ENCODE results near the gene TNPO2. TPM values are rescaled to one million over a fixed set of nuclear protein-coding genes. Genes with fewer than 3 reads are reported as not detected.

The TNPO2 gene
- total RNA-seq, 1 experiment from 2014 or later = 105 TPM

DNA sequence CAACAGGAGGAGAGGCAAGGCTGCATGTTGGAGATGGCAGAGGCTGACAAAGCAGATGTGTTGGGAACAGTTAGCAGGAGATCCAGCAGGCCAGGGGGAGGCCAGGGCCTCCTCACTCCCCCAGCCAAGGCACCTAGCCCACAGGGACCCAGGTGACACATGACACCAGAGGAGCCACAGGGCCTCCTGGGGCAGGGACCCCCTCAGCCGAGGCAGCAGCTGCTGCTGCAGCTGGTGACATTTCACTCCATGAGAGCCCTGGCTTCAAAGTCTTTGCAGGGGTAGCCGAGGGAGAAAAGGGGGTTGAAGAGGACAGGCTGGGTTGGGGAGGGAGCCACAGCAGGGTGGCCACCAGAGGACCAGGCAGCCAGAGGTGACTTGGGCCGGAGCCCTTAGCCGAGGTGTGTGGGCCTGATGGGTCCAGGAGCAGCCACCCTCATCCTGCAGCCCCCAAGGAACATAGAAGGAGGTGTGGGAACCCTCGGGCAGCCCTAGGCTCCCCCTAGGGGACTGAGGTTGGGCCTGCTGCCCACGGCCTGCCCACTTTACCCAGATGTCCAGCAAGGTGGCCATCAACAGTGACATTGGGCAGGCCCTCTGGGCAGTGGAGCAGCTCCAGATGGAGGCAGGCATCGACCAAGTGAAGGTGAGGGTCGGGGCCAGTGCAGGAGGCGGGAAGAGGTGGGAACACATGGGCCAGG is 36.1 kb downstream of the TNPO2 start, which contains the start of gene GNG14:
GNG14 (plus strand) TSS at position 503 of the 701 bp plus-strand sequence; CDS start at position 554, 51 bp downstream.
- no peaks in the 10 kb centered on the region for H3K9me3 Mint-ChIP-seq
- TF ChIP-seq SMAD3 (CRISPR knock-in tag; IDR thresholded peaks at IDR 0.05; ENCODE audit: borderline replicate concordance) = no peak
- no peak for TF ChIP-seq ZNF263 (CRISPR knock-in tag; IDR thresholded peaks at IDR 0.05; ENCODE audit: low read depth)
- TF ChIP-seq ZNF232 (CRISPR knock-in tag; IDR thresholded peaks at IDR 0.05) = no peak
- TF ChIP-seq GTF2I (CRISPR knock-in tag; conservative IDR thresholded peaks at IDR 0.05) = no peak
- TF ChIP-seq JAZF1 (CRISPR knock-in tag; IDR thresholded peaks at IDR 0.05) = no peak
- no peak for TF ChIP-seq NR3C1 (CRISPR knock-in tag; conservative IDR thresholded peaks at IDR 0.05; ENCODE audit: low read depth)
- no peak for TF ChIP-seq CREM (CRISPR knock-in tag; IDR thresholded peaks at IDR 0.05)
- TF ChIP-seq, protein P1, sequence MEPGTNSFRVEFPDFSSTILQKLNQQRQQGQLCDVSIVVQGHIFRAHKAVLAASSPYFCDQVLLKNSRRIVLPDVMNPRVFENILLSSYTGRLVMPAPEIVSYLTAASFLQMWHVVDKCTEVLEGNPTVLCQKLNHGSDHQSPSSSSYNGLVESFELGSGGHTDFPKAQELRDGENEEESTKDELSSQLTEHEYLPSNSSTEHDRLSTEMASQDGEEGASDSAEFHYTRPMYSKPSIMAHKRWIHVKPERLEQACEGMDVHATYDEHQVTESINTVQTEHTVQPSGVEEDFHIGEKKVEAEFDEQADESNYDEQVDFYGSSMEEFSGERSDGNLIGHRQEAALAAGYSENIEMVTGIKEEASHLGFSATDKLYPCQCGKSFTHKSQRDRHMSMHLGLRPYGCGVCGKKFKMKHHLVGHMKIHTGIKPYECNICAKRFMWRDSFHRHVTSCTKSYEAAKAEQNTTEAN (CRISPR knock-in tag; IDR thresholded peaks at IDR 0.05) = no peak
- TF ChIP-seq, protein P2, sequence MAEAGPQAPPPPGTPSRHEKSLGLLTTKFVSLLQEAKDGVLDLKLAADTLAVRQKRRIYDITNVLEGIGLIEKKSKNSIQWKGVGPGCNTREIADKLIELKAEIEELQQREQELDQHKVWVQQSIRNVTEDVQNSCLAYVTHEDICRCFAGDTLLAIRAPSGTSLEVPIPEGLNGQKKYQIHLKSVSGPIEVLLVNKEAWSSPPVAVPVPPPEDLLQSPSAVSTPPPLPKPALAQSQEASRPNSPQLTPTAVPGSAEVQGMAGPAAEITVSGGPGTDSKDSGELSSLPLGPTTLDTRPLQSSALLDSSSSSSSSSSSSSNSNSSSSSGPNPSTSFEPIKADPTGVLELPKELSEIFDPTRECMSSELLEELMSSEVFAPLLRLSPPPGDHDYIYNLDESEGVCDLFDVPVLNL (CRISPR knock-in tag; IDR thresholded peaks at IDR 0.05; ENCODE audit: borderline replicate concordance, low read depth) = no peak
- TF ChIP-seq, protein P3, sequence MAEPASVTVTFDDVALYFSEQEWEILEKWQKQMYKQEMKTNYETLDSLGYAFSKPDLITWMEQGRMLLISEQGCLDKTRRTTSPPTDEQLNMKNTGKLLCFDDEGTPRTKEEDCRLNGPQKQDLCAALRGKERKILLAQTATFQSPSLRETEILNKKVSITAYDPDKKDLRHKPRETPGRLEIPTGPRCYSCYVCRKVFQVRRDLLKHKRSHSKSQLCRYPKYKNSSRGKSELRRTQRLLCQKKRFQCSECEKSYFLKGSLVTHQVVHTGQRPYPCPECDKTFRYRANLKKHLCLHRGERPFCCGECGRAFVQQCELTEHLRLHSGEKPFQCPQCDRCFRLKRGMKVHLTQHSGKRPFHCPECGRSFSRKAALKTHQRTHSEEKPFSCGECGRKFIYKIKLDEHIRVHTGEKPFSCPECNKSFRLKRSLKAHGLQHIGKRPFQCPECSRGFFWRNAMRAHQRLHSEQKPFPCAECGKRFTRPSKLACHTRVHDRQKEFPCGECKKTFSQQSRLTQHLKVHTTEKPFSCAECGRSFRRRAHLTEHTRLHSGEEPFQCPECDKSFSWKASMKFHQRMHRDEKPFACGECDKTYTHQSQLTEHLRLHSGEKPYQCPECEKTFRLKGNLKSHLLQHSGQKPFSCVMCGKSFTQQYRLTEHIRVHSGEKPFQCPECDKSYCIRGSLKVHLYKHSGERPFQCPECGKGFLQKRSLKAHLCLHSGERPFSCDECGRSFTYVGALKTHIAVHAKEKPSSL (CRISPR knock-in tag; conservative IDR thresholded peaks at IDR 0.05) = no peak
- TF ChIP-seq ZBTB21 (CRISPR knock-in tag; IDR thresholded peaks at IDR 0.05; ENCODE audit: borderline replicate concordance) = no peak
- TF ChIP-seq, protein P4, sequence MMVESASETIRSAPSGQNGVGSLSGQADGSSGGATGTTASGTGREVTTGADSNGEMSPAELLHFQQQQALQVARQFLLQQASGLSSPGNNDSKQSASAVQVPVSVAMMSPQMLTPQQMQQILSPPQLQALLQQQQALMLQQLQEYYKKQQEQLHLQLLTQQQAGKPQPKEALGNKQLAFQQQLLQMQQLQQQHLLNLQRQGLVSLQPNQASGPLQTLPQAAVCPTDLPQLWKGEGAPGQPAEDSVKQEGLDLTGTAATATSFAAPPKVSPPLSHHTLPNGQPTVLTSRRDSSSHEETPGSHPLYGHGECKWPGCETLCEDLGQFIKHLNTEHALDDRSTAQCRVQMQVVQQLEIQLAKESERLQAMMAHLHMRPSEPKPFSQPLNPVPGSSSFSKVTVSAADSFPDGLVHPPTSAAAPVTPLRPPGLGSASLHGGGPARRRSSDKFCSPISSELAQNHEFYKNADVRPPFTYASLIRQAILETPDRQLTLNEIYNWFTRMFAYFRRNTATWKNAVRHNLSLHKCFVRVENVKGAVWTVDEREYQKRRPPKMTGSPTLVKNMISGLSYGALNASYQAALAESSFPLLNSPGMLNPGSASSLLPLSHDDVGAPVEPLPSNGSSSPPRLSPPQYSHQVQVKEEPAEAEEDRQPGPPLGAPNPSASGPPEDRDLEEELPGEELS (CRISPR knock-in tag; IDR thresholded peaks at IDR 0.05) = no peak
- no peak for TF ChIP-seq ZNF219 (CRISPR knock-in tag; IDR thresholded peaks at IDR 0.05; ENCODE audit: borderline replicate concordance)
- TF ChIP-seq, protein P5, sequence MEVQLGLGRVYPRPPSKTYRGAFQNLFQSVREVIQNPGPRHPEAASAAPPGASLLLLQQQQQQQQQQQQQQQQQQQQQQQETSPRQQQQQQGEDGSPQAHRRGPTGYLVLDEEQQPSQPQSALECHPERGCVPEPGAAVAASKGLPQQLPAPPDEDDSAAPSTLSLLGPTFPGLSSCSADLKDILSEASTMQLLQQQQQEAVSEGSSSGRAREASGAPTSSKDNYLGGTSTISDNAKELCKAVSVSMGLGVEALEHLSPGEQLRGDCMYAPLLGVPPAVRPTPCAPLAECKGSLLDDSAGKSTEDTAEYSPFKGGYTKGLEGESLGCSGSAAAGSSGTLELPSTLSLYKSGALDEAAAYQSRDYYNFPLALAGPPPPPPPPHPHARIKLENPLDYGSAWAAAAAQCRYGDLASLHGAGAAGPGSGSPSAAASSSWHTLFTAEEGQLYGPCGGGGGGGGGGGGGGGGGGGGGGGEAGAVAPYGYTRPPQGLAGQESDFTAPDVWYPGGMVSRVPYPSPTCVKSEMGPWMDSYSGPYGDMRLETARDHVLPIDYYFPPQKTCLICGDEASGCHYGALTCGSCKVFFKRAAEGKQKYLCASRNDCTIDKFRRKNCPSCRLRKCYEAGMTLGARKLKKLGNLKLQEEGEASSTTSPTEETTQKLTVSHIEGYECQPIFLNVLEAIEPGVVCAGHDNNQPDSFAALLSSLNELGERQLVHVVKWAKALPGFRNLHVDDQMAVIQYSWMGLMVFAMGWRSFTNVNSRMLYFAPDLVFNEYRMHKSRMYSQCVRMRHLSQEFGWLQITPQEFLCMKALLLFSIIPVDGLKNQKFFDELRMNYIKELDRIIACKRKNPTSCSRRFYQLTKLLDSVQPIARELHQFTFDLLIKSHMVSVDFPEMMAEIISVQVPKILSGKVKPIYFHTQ (CRISPR knock-in tag; IDR thresholded peaks at IDR 0.05) = no peak
- TF ChIP-seq ATF1 (CRISPR knock-in tag; IDR thresholded peaks at IDR 0.05) = no peak
- no peak for TF ChIP-seq PRRX2 (CRISPR knock-in tag; IDR thresholded peaks at IDR 0.05)
- no peaks in the 10 kb centered on the region for H3K4me1 Mint-ChIP-seq
- ATAC-seq (no peak), DNase-seq (ENCODE audit: low spot score) (no peak)
- no peaks in the 10 kb centered on the region for H3K36me3 Mint-ChIP-seq
- H3K4me3 Mint-ChIP-seq = no peak within 1 kb of the TSS
- H3K27me3 Mint-ChIP-seq (ENCODE audit: low read depth) = no peaks in the 10 kb centered on the region
- CTCF ChIA-PET = no interaction called here
- POLR2A ChIA-PET = interaction anchor here (1.1 kb wide), 1 partner anchor 16 kb away, joined by 3 read pairs; no protein-coding TSS in a partner anchor
- no peak within 1 kb of the TSS for H3K27ac Mint-ChIP-seq

All from WTC11 (cell line).